ENCODE measurements around the gene PLEK.

DNA sequence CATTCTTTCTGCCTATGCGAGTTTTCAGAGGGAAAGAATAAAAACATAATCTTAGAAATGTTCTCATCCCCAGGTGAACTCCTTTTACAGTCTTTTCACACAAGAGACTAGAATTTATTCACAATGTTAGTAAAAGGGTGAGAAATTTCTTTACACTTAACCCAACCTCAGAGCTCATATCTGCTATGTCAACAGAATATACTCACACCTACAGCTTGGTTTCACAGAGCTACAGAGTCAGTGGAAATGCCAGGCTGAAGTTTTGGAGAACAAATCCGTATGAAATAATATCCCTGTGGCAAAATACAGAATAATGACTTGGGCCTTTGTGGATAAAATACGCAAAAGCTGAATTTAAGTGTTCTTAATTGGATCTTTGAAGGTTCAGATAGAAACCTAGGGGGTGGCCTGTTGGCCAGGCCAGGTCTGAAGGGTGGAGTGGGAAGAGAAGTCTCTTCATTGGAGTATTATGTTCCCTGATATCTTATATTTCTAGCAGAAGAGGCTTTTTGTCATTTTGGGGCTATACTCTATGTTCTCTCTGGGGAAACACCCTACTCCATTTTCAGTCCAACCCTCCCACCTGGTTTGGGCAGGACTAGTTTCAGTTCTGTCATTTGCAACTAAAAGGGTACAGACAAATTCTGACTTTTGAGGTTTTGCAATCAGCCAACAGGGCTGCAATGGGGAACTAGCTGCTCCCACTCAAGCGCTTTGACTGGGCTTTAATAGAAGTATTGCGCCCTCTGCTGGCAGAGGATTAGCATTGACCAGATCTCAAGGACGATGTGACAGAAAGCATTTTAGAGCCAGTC is 76.3 kb downstream of the PLEK start:
- no peak for TF ChIP-seq TAF1 (IDR thresholded peaks at IDR 0.05; ENCODE audit: borderline replicate concordance, low read depth, low read length)
- no peak for TF ChIP-seq POLR2A (IDR thresholded peaks at IDR 0.05; ENCODE audit: low read depth, low read length)
- no peak for TF ChIP-seq POLR2AphosphoS5 (IDR thresholded peaks at IDR 0.05; ENCODE audit: low read depth, low read length)

All from GM12892 (cell line).